HUES6 (cell line): Measurements from ENCODE around the gene ACCS.

Source experiments
- H3K27ac ChIP-seq: 2 replicates; pipeline ENCODE4 v1.7.0; 2013; ENCODE audit warnings: low read depth, mild to moderate bottlenecking, low read length, inconsistent platforms
- H3K27me3 ChIP-seq: 2 replicates; pipeline ENCODE4 v1.6.1; 2013; ENCODE audit warnings: low read length; ENCODE audit not compliant: control insufficient read depth, insufficient read depth
- H3K36me3 ChIP-seq: 2 replicates; pipeline ENCODE4 v1.6.1; 2013; ENCODE audit warnings: low read length; ENCODE audit not compliant: control insufficient read depth, insufficient read depth
- H3K4me1 ChIP-seq: 2 replicates; pipeline ENCODE4 v1.6.1; 2013; ENCODE audit warnings: low read length; ENCODE audit not compliant: control insufficient read depth, insufficient read depth
- H3K4me3 ChIP-seq: 2 replicates; pipeline ENCODE4 v1.5.1; 2013; ENCODE audit warnings: low read depth, low read length
- H3K9ac ChIP-seq: one replicate; pipeline ENCODE4 v1.6.1; 2013; ENCODE audit warnings: mild to moderate bottlenecking, low read length
- H3K9me3 ChIP-seq: 2 replicates; pipeline ENCODE4 v1.6.1; 2013; ENCODE audit warnings: low read depth, low read length; ENCODE audit not compliant: control insufficient read depth, insufficient read depth

Gene ACCS

DNA sequence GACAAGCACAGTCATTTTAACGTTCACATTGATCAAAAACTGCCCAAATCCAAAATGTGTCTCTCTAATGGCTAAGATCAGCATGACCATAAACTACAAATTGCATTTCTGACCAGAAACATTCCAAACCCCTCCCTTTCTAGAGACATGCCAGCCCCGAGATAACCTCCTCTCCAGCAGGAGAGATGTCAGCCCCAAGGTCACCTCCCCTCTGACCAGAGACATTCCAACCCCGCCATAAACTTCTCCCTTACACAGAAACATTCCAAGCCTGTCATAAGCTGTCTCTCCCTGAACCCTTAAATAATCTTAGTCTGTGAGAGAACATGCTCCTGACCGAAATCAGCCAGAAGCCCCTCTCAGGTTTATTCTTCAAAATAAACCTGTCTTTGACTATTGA, 22.8 kb downstream of the ACCS start:
- Histone ChIP-seq H3K9me3 (peaks cover 20% of the 10 kb centered on the region), H3K9ac (no peak overlapping the region), H3K27me3 (no peaks in the 10 kb centered on the region; the same call in 1 of the 2 replicates), H3K4me3 (no peak overlapping the region), H3K36me3 (no peaks in the 10 kb centered on the region), H3K27ac (no peak overlapping the region), H3K4me1 (no peaks in the 10 kb centered on the region)

DNA sequence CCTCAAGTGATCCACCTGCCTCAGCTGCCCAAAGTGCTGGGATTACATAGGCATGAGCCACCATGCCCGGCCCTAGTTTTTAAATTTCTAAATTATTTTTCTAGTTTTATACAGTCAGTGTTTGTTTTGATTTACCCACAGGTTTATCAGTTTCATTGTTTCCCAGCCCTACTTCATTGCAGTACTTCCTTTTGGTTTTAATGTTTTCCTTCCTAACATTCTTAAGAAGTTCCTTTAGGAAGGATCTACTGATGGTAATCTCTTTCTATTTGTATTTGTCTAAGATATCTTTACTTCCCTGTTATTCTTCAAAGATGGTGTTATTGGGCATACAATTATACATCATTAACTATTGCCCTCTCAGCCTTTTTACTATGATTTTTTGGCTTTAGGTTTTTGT, 24.5 kb downstream of the ACCS start:
- H3K27ac ChIP-seq: no peak overlapping the region
- H3K9ac ChIP-seq: no peak overlapping the region
- no peaks in the 10 kb centered on the region; the same call in 1 of the 2 replicates for H3K27me3 ChIP-seq
- no peaks in the 10 kb centered on the region for H3K4me1 ChIP-seq
- H3K9me3 ChIP-seq: peaks cover 15% of the 10 kb centered on the region
- no peaks in the 10 kb centered on the region for H3K36me3 ChIP-seq
- no peak overlapping the region for H3K4me3 ChIP-seq

- peaks cover 4% of the 10 kb centered on the region; the same call in 1 of the 2 replicates for H3K4me1 ChIP-seq
- no peak overlapping the region for H3K27ac ChIP-seq
- H3K4me3 ChIP-seq: no peak overlapping the region
- H3K36me3 ChIP-seq: no peaks in the 10 kb centered on the region
- no peaks in the 10 kb centered on the region; the same call in 1 of the 2 replicates for H3K27me3 ChIP-seq
- peaks cover 4% of the 10 kb centered on the region; the same call in 1 of the 2 replicates for H3K9me3 ChIP-seq
- H3K9ac ChIP-seq: no peak overlapping the region
These were observed 28.3 kb downstream of the ACCS start for GRCh38 chr11:44094260-44094868.

- Histone ChIP-seq H3K27me3 (no peaks in the 10 kb centered on the region; the same call in 1 of the 2 replicates), H3K36me3 (no peaks in the 10 kb centered on the region), H3K4me1 (peaks cover 4% of the 10 kb centered on the region; the same call in 1 of the 2 replicates), H3K9me3 (no peaks in the 10 kb centered on the region), H3K4me3 (peak within 1 kb of the TSS; percentile 95), H3K9ac (peak within 1 kb of the TSS; percentile 61), H3K27ac (no peak within 1 kb of the TSS)
These were observed 29.7 kb downstream of the ACCS start, which contains the start of gene EXT2 for GRCh38 chr11:44095506-44096359. TSS of gene EXT2 (plus strand) at chr11:44095678. CDS start at chr11:44107713, 12,035 bp downstream.

- Histone ChIP-seq H3K27ac (no peak overlapping the region), H3K36me3 (no peaks in the 10 kb centered on the region), H3K27me3 (no peaks in the 10 kb centered on the region; the same call in 1 of the 2 replicates), H3K4me1 (peaks cover 4% of the 10 kb centered on the region; the same call in 1 of the 2 replicates), H3K9ac (no peak overlapping the region), H3K4me3 (peak overlapping the region; percentile 95), H3K9me3 (no peaks in the 10 kb centered on the region)
These were observed 30.5 kb downstream of the ACCS start for GRCh38 chr11:44096360-44097185.

DNA sequence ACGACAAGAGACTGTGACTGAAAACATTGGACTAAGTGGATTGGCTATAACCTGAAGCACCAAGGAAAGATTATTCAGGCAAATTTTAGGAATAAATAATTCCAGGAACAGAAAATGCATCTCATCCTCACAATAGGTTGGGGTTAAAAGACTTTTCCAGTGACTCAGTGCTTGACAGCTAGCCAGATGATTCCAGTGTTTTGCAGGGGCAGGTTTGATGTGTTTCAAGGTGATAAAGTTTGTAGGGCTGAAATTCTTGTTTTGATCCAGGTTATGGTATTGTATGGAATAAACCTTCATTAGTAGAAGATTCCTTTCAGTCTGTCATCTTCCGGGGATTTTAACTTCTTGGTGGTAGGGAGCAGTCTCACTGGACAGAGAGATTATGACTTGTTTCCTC, 31.8 kb downstream of the ACCS start:
- peaks cover 4% of the 10 kb centered on the region; the same call in 1 of the 2 replicates for H3K4me1 ChIP-seq
- no peaks in the 10 kb centered on the region for H3K9me3 ChIP-seq
- no peak overlapping the region for H3K9ac ChIP-seq
- no peak overlapping the region for H3K4me3 ChIP-seq
- H3K27ac ChIP-seq: no peak overlapping the region
- no peaks in the 10 kb centered on the region for H3K36me3 ChIP-seq
- H3K27me3 ChIP-seq: no peaks in the 10 kb centered on the region; the same call in 1 of the 2 replicates

- Histone ChIP-seq H3K9me3 (no peaks in the 10 kb centered on the region), H3K27me3 (no peaks in the 10 kb centered on the region), H3K4me1 (peaks cover 4% of the 10 kb centered on the region; the same call in 1 of the 2 replicates), H3K9ac (no peak overlapping the region), H3K27ac (no peak overlapping the region), H3K4me3 (no peak overlapping the region), H3K36me3 (no peaks in the 10 kb centered on the region)
These were observed 35.0 kb downstream of the ACCS start for GRCh38 chr11:44101098-44101497.

- H3K27ac ChIP-seq: no peak overlapping the region
These were observed 38.6 kb downstream of the ACCS start for GRCh38 chr11:44104481-44105294.

GRCh38 chr11:44108260-44108659, 42.2 kb downstream of the ACCS start:
- no peak overlapping the region for H3K4me3 ChIP-seq
- H3K36me3 ChIP-seq: peaks cover 8% of the 10 kb centered on the region
- H3K4me1 ChIP-seq: no peaks in the 10 kb centered on the region
- no peaks in the 10 kb centered on the region for H3K27me3 ChIP-seq
- no peak overlapping the region for H3K27ac ChIP-seq
- no peak overlapping the region for H3K9ac ChIP-seq
- H3K9me3 ChIP-seq: no peaks in the 10 kb centered on the region

More at GRCh38 chr11:44104481-44105294, 38.6 kb downstream of the ACCS start:
- no peaks in the 10 kb centered on the region for H3K4me1 ChIP-seq
- H3K27me3 ChIP-seq: no peaks in the 10 kb centered on the region
- H3K4me3 ChIP-seq: no peak overlapping the region
- no peak overlapping the region for H3K9ac ChIP-seq
- peaks cover 8% of the 10 kb centered on the region for H3K36me3 ChIP-seq
- H3K9me3 ChIP-seq: no peaks in the 10 kb centered on the region

DNA sequence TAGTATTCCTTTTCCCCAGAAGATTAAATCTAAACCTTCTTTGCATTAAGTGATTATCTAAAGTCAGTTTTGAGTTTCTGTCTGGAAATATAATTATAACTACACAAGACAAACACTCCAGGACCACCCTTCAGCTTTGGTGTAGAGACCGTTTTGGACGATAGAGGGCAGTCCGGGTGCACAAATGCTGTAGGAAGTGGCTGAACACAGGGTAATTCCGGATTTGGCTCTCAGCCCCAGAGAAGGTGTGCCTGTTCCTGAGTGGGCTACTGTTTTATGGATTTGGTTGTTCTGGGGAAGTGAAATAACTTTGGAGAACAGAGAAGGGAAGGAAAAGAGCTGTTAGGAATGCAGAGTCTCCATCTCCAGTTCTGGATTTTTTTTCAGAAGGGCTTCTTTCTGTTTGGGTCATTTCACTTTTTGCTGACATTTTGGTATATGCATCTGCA, 44.2 kb downstream of the ACCS start:
- no peaks in the 10 kb centered on the region for H3K9me3 ChIP-seq
- H3K27me3 ChIP-seq: no peaks in the 10 kb centered on the region
- H3K36me3 ChIP-seq: peaks cover 22% of the 10 kb centered on the region
- no peaks in the 10 kb centered on the region for H3K4me1 ChIP-seq
- H3K9ac ChIP-seq: no peak overlapping the region
- H3K4me3 ChIP-seq: no peak overlapping the region
- no peak overlapping the region for H3K27ac ChIP-seq
